Thyroid gland (tissue), 4 donors: ENCODE results near the gene MPV17L. TPM values are rescaled to one million over a fixed set of nuclear protein-coding genes. Genes with fewer than 3 reads are reported as not detected.
"Not testable (repeated sequence)": the region's sequence is repeated elsewhere in the genome, so short reads cannot be mapped to it uniquely, and the experiment has no call there.

ENCODE experiments used
- DNase-seq, 2 donors: peaks; one replicate each; pipeline ENCODE4 v3.0.0-alpha.2; 2019
- H3K27ac ChIP-seq, 3 donors: fragments of 200-600 bp; sonication (generic); 1 replicate in 2 of 3; 2 replicates in 1 of 3; pipeline ENCODE4 v1.5.1; 2016 to 2019; ENCODE audit warnings: mild to moderate bottlenecking in 1 of 3, moderate library complexity in 1 of 3
- H3K27me3 ChIP-seq: fragments of 200-600 bp; sonication (generic); one replicate; pipeline ENCODE4 v1.5.1; 2019
- H3K36me3 ChIP-seq, 2 donors: fragments of 200-600 bp; sonication (generic); one replicate each; pipeline ENCODE4 v1.5.1; 2016 to 2019
- H3K4me1 ChIP-seq, 2 donors: fragments of 200-600 bp; sonication (generic); one replicate each; pipeline ENCODE4 v1.5.1; 2017 to 2019
- H3K4me3 ChIP-seq, 3 donors: fragments of 200-600 bp; sonication (generic); replicated peaks in 1 of 3; 1 replicate in 2 of 3; 2 replicates in 1 of 3; pipeline ENCODE4 v1.5.1; 2016; ENCODE audit warnings: mild to moderate bottlenecking in 1 of 3
- H3K9me3 ChIP-seq: fragments of 200-600 bp; sonication (generic); one replicate; pipeline ENCODE4 v1.5.1; 2017
- POLR2A ChIP-seq, 2 donors: fragments of 450-650 bp; IDR thresholded peaks; one replicate each; pipeline ENCODE4 v1.6.1; 2017; ENCODE audit warnings: antibody characterized with exemption in 2 of 2, mild to moderate bottlenecking in 2 of 2, moderate library complexity in 1 of 2
- WGBS, 2 donors: methylation state at CpG; one replicate each; pipeline ENCODE4 v1.1.5; 2017; 5-methylcytosine and 5-hydroxymethylcytosine counted together
- intact Hi-C: fragments of 100-400 bp; cut with DNase I; formaldehyde crosslinking; loops from one replicate; pipeline ENCODE4 v1.15.1; 2023
- total RNA-seq, 4 donors: library from RNA; depleted of rRNA; stranded (reverse); fragments of >200 nt; gene quantifications; one replicate each; pipeline ENCODE4 v1.2.3, GENCODE V29; 2016
- TF ChIP-seq, protein P1 (sequence below), 6 experiments: fragments of 200-600 bp in 3 of 6; fragments of 450-650 bp in 3 of 6; sonication (generic) in 3 of 6; IDR thresholded peaks; one replicate each; pipeline ENCODE4 v1.5.1; 2016 to 2019; ENCODE audit warnings: antibody characterized with exemption in 6 of 6, mild to moderate bottlenecking in 2 of 6, inconsistent platforms in 1 of 6, moderate library complexity in 1 of 6

MPV17L gene
- total RNA-seq, 4 donors from 2014 or later, result 6.9 to 20.8 (median 15.4) TPM

DNA sequence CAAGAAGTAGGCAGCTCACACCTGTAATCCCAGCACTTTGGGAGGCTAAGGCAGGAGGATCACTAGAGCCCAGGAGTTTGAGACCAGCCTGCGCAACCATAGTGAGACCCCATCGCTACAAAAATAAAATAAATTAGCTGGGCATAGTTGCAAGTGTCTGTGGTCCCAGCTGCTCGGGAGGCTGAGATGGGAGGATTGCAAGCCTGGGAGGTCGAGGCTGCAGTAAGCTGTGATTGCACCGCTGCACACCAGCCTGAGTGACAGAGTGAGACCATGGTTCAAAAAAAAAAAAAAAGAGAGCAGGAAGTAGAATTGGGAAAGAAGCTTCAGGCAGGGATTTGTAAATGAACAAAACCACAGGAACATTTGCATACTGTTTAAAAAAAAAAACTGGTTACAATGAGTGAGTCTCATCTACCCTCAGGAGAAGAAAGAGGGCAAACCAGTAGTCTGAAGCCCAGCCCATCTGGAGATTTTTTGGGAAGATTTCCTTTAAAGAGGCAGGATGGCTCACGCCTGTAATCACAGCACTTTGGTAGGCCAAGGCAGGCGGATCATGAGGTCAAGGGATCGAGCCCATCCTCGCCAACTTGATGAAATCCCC is 7.9 kb downstream of the MPV17L start:
- no peaks in the 10 kb centered on the region for H3K4me1 ChIP-seq
- H3K4me3 ChIP-seq, result no peak overlapping the region
- H3K27me3 ChIP-seq, result no peaks in the 10 kb centered on the region
- intact Hi-C loops, result no loop called here
- H3K36me3 ChIP-seq, result no peaks in the 10 kb centered on the region
- TF ChIP-seq, protein P1, sequence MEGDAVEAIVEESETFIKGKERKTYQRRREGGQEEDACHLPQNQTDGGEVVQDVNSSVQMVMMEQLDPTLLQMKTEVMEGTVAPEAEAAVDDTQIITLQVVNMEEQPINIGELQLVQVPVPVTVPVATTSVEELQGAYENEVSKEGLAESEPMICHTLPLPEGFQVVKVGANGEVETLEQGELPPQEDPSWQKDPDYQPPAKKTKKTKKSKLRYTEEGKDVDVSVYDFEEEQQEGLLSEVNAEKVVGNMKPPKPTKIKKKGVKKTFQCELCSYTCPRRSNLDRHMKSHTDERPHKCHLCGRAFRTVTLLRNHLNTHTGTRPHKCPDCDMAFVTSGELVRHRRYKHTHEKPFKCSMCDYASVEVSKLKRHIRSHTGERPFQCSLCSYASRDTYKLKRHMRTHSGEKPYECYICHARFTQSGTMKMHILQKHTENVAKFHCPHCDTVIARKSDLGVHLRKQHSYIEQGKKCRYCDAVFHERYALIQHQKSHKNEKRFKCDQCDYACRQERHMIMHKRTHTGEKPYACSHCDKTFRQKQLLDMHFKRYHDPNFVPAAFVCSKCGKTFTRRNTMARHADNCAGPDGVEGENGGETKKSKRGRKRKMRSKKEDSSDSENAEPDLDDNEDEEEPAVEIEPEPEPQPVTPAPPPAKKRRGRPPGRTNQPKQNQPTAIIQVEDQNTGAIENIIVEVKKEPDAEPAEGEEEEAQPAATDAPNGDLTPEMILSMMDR (IDR thresholded peaks at IDR 0.05), result no peak
- TF ChIP-seq POLR2A (IDR thresholded peaks at IDR 0.05), result no peak
- H3K9me3 ChIP-seq, result no peaks in the 10 kb centered on the region
- no peak overlapping the region for H3K27ac ChIP-seq
- DNase-seq, result no peak
- 91 to 95% methylated on average over 9 of the region's 9 CpGs for WGBS, 2 donors

DNA sequence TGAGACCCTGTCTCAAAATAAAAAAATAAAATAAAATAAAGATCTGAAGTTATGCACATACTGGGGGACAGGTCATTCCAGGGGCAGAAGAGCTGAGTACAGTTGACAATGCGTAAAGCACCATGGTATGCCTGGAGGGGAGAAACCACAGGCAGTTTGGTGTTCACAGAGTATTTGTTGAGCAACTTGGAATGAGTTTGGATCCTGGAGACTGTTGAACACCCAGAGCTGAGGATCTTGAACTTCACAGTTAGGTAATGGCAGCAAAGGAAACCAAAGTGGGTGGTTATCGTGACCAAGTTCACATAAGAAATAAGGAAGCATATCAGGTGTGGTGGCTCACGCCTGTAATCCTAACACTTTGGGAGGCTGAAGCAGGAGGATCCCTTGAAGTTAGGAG is 8.5 kb downstream of the MPV17L start:
- H3K4me3 ChIP-seq, DNase-seq, H3K36me3 ChIP-seq, intact Hi-C loops, H3K9me3 ChIP-seq, H3K27me3 ChIP-seq, H3K4me1 ChIP-seq: not testable (repeated sequence)
- 96 to 97% methylated on average over 3 of the region's 3 CpGs for WGBS, 2 donors
- H3K27ac ChIP-seq, result peak overlapping the region in 1 of 3 donors; percentile 56

DNA sequence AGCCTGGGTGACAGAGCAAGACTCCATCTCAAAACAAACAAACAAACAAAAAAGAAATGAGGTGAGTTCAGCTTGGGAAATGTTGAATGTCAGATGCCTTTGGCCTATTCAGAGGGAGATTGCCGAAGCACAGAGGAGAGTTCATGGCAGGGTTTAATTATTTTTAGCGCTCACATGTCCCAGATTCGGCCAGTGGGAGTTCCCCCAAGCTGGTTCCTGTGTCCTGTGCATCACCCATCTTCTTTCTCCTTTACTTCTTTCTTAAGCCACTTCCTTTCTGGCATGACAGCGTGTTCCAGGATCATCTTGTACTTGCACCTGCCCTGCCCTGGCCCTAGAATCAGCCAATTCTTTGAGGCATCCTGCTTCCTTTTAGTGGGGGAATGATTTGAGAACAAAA is 9.2 kb downstream of the MPV17L start:
- no peaks in the 10 kb centered on the region for H3K9me3 ChIP-seq
- intact Hi-C loops, result no loop called here
- TF ChIP-seq, protein P1 (IDR thresholded peaks at IDR 0.05), result no peak
- no peak for TF ChIP-seq POLR2A (IDR thresholded peaks at IDR 0.05)
- H3K27me3 ChIP-seq, result no peaks in the 10 kb centered on the region
- H3K4me1 ChIP-seq, result no peaks in the 10 kb centered on the region
- no peak overlapping the region for H3K4me3 ChIP-seq
- H3K36me3 ChIP-seq, result no peaks in the 10 kb centered on the region
- H3K27ac ChIP-seq, result peak overlapping the region in 2 of 3 donors; percentile 35 to 56
- no peak for DNase-seq
- WGBS, 2 donors, result 61 to 71% methylated on average over 4 of the region's 4 CpGs

DNA sequence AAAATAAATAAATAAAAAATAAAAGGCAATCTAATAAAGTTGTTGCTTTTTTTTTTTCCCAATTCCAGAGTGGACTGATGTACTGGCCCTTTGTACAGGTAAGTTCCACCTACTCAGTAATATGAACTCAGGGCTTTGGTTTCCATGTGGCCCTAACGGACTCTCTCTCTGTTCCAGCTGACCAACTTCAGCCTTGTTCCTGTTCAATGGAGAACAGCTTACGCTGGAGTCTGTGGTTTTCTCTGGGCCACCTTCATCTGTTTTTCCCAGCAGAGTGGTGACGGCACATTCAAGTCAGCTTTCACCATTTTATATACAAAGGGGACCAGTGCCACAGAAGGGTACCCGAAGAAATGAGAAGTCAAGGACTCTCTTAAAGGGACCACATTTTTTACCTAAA is 12.2 kb downstream of the MPV17L start:
- H3K4me3 ChIP-seq, H3K9me3 ChIP-seq, DNase-seq, intact Hi-C loops, H3K4me1 ChIP-seq, H3K36me3 ChIP-seq, H3K27ac ChIP-seq, H3K27me3 ChIP-seq: not testable (repeated sequence)
- WGBS, 2 donors, result 75 to 79% methylated on average over 4 of the region's 4 CpGs

DNA sequence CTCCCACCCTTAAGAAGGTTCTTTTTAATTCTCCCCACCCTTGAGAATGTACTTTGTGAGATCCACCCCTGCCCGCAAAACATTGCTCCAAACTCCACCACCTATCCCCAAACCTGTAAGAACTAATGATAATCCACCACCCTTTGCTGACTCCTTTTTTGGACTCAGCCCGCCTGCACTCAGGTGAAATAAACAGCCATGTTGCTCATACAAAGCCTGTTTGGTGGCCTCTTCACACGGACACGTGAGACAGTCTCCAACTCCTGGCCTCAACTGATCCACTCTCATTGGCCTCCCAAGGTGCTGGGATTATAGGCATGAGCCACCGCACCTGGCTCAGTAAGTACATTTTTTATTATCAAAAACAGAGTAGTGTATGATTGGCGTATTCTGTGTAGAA is 13.9 kb downstream of the MPV17L start:
- WGBS, 2 donors, result 95 to 96% methylated on average over 6 of the region's 6 CpGs
- H3K4me3 ChIP-seq, result not testable (repeated sequence)

DNA sequence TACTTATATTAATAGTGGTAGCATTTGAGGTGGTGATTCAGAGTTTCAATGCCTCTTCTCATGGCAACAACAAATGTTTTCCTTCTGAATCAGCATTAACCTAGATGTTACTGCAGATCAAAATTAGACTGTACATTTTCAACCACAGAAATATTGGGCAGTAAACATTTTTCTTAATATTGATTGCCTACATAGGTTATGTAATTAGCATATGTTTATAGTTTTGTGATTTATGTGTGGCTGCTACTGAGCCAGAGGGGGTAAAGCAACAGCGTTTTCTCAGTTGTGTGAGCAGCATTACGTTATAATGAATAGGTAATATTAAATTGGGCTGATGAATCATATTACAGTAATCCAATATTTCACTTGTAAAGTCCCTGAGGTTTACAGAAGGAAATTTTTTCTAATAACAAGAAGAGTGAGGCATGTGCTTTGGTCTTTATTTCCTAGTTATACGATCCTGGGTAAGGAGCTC is 20.0 kb downstream of the MPV17L start:
- no peaks in the 10 kb centered on the region for H3K4me1 ChIP-seq
- H3K9me3 ChIP-seq, result no peaks in the 10 kb centered on the region
- TF ChIP-seq POLR2A (IDR thresholded peaks at IDR 0.05), result no peak
- TF ChIP-seq, protein P1 (IDR thresholded peaks at IDR 0.05), result no peak
- no peaks in the 10 kb centered on the region for H3K36me3 ChIP-seq
- H3K27ac ChIP-seq, result no peak overlapping the region
- 76 to 81% methylated on average over 3 of the region's 3 CpGs for WGBS, 2 donors
- H3K27me3 ChIP-seq, result no peaks in the 10 kb centered on the region
- DNase-seq, result no peak
- intact Hi-C loops, result no loop called here
- no peak overlapping the region for H3K4me3 ChIP-seq

More for the DNA sequence above, 13.9 kb downstream of the MPV17L start:
- H3K4me1 ChIP-seq, H3K36me3 ChIP-seq, H3K27ac ChIP-seq, intact Hi-C loops, DNase-seq, H3K27me3 ChIP-seq, H3K9me3 ChIP-seq: not testable (repeated sequence)
